GM18508 (cell line): ENCODE measurements around the gene TPCN2.
"Not testable (repeated sequence)": the region's sequence is repeated elsewhere in the genome, so short reads cannot be mapped to it uniquely, and the experiment has no call there.

ENCODE experiments used
- ATAC-seq: cut with Tn5 transposase; IDR thresholded peaks from one replicate; pipeline ENCODE4 v1.9.1; 2021; ENCODE audit warnings: moderate number of reproducible peaks; ENCODE audit not compliant: insufficient read depth, unreplicated experiment

The TPCN2 gene

DNA sequence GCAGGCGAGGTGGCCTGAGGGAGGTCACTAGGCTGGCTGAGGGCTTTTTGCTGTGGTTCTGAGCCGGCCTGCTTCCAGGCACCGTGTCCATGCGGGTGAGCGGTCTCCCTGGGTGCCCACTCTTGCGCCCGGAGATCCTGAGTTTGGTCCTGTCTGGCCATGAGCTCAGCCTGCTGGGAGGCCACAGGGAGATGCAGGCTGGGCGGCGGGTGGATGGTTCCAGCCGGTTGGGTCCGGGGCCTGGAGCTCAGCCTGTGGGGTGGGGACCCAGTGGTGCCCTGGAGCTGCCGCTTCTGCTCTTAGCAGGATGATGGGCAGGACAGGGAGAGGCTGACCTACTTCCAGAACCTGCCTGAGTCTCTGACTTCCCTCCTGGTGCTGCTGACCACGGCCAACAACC is 18.5 kb downstream of the TPCN2 start:
- ATAC-seq, result no peak

DNA sequence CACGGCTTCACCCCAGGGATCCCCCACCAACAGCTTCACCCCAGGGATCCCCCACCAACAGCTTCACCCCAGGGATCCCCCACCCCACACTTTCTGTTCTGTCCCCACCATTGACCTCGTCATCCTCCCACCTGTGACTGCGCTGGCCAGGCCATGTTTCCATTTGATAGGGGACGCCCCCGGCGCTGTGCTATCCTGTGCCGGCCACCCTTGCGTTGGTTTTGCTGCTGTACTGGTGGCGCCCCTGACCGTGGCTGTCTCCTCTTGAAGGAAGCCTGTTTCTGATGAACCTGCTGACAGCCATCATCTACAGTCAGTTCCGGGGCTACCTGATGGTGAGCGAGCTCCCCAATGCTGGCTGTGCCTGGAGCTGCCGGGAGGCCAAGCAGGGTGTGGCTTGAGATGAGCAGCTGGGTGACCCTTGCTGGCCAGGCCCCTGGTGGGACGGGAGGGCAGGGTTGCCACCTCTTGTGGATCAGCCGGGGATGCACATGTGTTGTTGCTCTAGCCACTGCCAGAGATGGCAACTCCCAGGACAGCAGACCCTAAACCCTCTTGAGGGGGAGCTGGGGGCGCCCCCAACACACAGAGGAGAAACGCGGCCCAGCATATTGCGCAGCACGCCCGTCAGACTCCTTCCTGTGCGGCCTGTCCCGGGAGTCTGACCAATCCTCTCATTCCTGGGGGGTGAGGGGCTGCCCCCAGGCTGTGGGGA is 22.5 kb downstream of the TPCN2 start:
- ATAC-seq, result no peak

DNA sequence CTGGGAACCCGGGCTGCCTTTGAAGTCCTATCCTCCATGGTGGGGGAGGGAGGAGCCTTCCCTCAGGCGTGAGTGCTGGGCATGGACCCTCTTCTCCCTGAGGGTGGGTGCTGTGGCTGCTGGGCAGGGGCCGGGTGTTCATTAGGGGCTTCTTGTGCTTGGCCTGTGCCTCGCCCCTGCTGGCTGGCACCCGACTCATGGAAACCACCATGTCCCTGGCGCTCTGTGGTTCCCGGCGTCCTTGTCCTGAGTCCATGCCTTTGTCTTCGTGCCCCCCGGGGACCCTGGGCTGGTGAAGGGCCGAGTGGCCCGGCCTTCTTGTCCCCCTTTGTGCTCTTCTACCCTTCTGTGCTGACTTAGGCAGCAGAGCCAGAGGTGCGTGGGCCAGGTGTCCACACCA is 23.2 kb downstream of the TPCN2 start:
- ATAC-seq, result no peak

DNA sequence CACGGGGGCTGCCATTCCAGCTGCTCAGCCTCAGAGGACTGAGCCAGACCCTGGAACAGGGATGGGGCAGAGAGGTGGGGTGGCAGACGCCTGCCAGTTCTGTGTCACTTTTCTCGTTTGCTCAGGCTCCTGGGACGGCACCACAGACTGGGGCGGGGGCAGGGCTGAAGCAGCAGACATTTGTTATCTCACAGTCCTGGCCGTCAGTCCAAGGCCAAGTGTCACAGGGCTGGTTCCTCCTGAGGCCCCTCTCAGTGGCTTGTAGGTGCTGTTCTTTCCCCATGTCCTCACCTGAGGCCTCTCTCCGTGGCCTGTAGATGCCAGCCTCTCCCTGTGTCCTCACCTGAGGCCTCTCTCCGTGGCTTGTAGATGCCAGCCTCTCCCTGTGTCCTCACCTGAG is 24.7 kb downstream of the TPCN2 start:
- no peak for ATAC-seq

DNA sequence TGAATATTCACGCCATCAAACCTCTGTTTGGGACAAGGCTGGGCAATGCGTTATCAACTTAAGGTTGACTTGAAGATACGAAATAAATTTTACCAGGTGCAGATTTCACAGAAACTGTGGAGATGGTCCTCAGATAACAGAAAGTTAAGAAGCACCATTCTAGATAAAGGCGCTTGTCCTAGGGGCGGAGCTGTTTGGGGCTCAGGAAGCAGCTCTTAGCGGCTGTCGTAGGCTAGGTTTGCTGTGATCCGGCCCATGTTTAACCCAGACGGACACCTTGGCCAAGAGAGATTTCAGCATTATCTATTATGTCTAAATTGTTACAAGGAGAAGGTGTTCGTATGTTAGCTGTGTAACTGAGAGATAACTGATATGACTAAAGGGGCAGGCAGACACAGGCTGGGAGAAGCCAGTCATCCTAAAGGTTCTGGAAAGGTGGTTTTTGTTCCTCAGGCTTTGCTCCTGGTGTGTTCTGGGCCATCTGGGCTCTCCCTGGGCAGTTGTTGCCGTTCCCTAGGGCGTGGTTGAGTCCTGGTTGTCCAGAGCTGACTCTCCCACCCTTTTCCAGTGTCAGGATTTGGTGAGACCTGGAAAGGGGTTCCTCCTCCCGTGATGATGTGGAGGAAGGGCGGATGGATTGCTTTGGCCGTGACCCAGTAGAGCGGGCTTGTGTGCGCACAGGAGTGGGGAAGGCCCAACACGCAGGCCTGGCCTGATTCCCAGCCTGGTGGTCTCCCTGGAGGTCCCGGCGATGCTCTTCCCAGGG is 25.8 kb downstream of the TPCN2 start:
- no peak for ATAC-seq

DNA sequence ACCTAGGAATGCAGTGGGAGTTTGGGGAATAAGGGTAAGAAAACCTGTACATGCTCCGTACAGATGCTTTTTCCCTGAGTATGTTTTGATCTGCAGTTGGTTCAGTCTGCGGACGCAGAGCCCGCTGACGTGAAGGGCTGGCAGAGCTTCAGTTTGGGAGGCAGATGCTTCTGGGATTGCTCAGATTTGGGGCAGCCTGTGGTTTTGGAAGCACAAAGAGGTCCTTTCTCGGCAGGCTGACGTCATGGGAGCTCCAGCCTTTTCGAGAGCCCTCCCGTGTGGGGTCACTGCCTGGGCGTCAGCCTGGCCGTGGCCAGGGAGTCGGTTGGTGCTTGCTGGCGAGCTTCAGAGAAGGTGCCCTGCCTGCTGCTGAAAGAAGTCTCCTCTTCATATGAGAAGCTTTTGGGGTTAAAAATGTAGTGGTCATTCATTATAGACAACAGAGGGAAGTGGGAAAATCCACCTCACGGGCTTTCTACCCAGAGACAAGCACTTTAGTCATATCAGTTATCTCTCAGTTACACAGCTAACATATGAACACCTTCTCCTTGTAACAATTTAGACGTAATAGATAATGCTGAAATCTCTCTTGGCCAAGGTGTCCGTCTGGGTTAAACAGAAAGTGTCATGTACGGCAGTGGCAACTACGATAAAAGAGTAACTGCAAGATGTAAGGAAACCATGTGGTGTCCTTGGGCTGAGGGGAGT is 26.8 kb downstream of the TPCN2 start:
- no peak for ATAC-seq

DNA sequence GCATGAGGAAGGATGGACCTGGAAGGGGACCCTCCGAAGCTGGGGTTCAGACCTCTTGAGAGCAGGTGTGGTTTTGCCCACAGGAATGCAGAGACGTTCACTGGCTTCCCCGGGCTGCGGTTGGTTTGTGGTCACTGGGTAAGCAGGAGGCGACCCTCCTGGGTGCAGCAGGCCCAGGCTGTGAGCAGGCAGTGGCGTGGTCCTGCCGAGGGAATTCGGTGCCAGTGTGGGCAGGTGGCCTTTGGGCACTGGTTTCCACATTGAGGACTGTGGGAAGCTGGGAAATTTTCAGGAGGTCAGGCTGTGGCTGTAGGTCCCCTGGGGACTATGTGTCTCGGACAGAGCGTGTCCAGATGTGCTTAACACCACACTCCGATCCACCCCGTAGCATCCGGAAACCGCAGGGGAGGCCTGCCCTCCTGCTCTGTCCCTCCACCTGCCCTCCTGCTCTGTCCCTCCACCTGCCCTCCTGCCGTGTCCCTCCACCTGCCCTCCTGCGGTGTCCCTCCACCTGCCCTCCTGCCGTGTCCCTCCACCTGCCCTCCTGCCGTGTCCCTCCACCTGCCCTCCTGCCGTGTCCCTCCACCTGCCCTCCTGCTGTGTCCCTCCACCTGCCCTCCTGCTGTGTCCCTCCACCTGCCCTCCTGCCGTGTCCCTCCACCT is 27.5 kb downstream of the TPCN2 start:
- no peak for ATAC-seq

DNA sequence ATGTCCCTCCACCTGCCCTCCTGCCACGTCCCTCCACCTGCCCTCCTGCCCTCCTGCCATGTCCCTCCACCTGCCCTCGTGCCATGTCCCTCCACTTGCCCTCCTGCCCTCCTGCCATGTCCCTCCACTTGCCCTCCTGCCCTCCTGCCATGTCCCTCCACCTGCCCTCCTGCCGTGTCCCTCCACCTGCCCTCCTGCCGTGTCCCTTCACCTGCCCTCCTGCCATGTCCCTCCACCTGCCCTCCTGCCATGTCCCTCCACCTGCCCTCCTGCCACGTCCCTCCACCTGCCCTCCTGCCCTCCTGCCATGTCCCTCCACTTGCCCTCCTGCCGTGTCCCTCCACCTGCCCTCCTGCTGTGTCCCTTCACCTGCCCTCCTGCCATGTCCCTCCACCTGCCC is 28.2 kb downstream of the TPCN2 start:
- ATAC-seq, result not testable (repeated sequence)

DNA sequence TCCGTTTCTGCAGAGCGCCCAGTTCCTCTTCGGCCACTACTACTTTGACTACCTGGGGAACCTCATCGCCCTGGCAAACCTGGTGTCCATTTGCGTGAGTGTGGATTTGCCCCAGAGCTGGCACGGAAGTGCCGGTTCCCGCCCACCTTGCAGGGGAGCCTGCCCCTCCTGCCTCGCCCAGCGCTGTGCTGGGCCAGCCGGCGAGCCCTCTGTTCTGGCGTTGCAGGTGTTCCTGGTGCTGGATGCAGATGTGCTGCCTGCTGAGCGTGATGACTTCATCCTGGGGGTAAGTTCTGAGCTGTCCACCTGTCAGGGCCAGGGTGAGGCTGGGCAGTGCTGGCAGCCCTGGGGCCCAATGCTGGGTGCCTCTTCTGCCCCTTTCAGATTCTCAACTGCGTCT is 29.8 kb downstream of the TPCN2 start:
- no peak for ATAC-seq

DNA sequence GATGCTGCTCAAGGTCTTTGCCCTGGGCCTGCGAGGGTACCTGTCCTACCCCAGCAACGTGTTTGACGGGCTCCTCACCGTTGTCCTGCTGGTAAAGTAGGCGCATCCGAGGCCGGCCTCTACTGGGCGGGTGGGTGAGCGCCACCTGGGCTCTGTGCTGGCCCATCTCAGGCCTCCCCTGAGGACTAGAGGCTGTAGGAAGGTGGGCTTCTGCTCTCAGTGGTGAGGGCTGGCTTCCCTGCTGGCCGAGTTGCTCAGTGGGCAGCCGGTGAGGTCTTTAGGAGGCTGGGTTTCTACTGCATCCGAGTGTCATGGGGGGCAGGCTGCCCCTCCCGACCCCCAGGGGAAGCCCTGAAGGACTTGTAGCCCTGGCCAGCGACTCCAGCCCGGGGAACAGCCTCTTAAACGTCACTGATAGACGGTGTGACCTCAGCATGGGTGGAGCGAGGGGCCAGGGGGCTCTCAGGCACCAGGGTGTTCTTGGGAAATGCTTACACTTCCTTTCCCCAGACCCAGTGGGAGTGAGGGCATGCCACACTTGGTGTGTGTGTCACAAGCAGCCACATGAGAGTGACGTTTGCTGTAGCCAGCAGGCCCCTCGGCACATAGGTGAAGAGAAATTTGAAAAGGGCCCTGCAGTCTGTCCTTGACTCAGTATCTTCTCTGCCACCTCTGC is 30.3 kb downstream of the TPCN2 start:
- ATAC-seq, result no peak

DNA sequence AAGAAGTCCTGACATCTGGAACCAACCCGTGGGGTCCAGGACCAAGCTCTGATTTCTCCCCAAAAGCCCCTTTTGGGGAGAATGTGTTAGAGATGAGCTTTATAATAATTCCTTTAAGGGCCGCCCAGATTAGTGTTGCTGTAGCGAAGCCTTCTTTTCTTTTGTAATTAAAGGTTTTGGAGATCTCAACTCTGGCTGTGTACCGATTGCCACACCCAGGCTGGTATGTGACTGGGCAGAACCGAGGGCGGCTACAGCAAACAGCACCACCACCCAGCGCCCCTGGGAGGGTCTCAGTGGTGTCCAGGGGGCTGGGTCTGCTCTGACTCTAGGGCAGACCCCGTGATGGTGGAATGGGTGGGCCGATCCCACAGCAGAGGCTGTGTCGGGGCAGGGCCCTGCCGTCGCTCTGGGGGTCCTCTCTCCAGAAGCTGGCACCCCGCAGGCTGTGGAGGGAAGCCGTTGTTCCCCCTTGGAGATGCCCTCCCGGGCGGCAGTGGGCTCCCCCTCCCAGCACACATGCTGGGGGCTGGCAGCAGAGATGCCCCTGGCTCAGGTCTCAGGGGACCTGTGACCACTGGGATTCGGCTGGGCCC is 31.0 kb downstream of the TPCN2 start:
- no peak for ATAC-seq

DNA sequence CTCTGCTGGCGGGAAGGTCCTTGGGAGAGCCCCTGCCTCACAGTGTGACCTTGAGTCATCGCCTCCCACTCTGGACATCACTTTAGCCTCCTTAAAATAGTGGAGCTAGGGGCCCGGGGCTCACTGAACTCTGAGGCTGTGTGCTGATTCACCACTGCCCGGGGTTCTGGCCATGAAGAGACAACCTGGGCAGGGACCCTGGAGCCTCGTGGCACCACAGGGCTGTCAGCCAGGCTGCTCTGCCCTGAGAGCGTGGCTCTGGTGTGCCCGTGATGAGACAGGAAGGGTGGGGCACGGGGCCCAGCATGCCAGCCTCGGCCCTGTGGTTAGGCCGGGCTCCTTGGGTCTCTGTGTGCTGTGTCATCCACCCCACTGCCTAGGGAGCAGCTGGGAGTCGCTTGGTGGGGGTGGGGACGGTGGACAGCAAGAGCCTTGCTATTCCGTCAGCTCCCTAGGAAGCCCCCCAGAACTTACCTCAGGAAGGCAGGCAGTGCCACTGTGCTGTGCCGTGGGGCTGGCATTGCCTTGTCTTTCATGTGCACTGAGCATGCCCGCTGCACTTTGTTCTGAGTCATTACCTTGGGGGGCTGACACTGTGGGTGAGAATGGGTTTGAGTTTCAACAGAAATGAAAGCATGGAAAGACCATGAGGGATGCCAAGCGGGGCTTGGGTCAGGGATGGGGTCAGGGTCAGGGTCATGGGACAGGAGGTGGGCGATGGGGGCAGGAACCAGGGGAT is 31.7 kb downstream of the TPCN2 start:
- ATAC-seq, result no peak

DNA sequence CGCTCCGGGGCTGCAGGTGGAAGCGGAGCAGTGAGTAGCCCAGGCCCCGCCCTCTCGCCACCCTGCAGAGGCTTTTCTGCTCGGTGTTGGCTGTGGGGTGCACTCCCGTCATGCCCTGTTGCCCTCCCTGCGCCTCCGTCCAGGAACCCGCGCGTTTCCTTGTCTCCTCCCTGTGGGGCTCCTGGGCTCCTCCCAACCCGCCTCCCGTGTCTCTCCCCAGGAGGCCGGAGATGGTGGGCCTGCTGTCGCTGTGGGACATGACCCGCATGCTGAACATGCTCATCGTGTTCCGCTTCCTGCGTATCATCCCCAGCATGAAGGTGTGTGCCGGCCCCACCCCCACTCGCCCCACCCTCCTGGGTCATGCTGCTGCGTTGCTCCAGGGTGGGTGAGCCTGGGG is 32.4 kb downstream of the TPCN2 start:
- no peak for ATAC-seq

DNA sequence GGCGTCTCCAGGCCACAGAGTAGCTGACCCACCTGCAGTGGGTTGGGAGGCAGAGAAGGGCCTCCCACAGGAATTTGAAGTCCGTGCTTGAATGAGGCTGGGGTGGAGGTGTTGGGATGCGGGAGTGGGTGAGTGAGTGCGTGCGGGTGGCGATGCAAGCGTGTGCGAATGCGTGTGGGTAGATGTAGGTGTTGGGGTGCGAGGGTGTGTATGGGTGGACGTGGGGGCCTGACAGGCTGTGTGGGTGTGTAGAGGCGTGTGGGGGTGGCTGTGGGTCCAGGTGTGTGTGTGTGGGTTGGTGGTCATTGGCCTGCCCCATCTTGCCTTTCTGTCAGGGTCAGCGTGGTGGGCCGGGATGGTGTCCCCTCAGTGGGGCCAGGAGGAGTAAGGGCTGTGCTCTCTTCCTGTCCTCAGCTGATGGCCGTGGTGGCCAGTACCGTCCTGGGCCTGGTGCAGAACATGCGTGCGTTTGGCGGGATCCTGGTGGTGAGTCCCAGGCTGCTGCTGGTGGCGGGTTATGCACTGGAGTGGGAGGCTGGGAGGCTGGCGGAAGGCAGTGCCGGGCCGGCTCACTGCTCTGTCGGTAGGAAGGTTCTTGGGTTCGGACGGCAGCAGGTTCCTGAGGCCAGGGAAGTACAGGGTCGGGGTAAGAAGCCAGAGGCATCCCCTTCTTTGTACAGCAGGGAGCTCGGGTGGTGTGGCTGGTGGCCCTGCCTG is 35.0 kb downstream of the TPCN2 start:
- no peak for ATAC-seq

DNA sequence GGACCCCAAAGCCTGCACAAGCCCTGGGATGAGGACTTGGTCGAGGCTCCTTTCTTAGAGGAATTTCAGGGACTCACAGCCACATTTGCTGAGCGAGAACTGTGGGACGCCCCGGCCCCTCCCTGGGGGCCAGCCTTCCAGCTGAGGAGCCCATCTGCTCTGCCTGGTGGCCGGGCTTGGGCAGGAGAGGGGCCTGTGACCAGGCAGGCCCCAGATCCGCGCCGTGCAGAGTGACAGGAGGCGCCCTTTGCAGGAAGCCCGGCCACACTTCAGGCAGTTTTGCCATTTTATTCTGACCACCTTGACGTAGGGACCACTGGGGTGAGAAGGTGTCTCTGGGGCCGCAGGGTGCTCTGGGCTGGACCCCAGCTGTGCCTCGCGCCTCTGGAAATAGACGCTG is 35.6 kb downstream of the TPCN2 start:
- ATAC-seq, result no peak

DNA sequence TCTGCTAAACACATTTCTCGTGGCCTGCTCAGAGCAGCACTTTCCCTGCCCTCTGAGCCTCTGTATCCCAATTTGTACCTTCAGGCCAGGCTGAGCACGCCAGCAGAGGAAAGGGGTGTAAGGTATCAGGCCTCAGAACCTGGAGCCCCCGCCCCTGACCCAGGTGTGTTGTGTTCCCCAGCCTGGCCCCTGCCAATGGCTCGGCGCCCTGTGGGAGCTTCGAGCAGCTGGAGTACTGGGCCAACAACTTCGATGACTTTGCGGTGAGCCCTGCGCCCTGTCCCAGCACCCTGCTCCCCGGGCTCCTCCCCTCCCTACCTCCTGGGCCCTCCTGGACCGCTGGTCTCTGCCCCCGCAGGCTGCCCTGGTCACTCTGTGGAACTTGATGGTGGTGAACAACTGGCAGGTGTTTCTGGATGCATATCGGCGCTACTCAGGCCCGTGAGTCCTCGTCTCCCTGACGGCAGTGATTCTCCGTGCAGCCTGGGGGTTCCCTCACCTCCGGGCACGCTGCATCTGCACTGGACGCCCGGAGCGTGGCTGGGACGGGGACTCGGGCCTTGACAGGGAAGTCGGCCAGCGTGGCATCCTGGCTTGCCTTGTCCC is 36.9 kb downstream of the TPCN2 start:
- no peak for ATAC-seq

DNA sequence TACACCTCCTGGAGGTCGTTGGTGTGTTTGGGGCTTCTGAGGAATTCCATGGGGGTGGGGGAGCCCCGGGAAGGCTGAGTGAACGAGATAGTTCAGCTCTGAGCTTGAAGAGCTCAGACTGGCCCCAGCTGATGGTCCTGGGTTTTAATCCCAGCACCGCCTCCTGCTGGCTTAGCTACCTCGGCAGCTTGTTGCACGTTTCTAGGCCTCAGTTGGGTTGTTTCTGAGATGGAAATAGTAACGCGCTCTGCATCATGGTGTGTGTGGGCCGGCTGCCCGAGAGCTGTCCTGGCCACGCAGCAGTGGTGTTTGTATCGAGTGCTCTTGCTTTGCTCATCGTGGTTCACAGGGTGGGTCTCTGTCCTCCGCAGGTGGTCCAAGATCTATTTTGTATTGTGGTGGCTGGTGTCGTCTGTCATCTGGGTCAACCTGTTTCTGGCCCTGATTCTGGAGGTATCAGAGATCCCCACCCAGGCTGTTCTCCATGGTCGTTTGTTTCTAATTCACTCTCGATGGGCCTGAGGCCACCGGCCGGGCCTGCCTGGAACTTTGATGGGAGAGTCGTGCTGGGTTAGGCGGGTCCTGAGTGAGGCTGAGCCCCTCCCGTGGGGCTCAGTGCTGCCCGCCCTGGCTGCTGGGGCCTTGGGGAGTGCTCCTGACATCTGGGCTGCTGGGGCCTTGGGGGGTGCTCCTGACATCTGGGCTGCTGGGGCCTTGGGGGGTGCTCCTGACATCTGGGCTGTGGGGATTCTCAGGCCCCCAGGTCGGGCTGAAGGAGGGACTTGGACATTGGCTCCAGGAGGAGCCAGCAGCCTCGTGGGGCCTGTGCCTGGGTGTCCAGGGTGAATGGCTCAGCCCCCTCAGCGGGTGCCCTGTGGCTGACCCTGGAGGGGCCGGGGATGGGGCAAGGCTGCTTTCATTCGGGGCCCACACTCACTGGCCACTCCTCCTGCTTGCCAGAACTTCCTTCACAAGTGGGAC is 37.7 kb downstream of the TPCN2 start:
- no peak for ATAC-seq
